ENCODE measurements around the gene C9orf43. TPM values are rescaled to one million over a fixed set of nuclear protein-coding genes. Genes with fewer than 3 reads are reported as not detected.

Gene C9orf43
- total and polyA plus RNA-seq, 10 donors: 0.27 to 0.92 (median 0.47) TPM; not detected in 2

DNA sequence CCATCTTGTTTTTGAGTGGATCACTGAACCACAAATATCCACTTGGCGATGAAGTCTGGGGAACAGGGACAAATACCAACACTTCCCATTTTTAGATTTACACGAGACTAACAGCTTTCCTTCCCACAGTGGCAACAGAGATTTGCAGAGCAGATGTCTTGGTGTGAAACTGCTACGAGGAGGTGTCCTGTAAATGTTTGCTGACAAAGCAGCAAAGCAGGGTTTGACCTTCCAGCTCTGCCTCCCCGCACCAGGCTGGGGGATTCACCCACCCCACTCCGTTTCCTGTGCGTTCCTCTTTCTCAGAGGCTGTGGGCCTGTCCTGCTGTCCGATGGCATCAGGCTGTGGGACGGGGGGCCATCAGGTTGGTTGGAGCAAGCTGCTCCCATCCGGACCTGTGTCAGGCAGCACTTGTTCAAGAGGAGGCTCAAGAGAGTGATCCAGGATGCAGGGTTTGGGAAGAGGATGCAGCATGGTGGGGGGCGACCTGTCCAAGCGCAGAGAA lies 52.3 kb downstream of the C9orf43 start:
- DNase-seq: no peak
- intact Hi-C loops (cut with DNase I; ENCODE audit: low total_unique reads): no loop called here
- Histone ChIP-seq H3K27me3 (replicated peaks in 1 of 7) (no peaks in the 10 kb centered on the region), H3K36me3 (no peaks in the 10 kb centered on the region), H3K4me1 (no peaks in the 10 kb centered on the region), H3K4me3 (no peak overlapping the region), H3K9me3 (peaks cover 0 to 10% (median 0%) of the 10 kb centered on the region in 8 donors), H3K27ac (no peak overlapping the region)
- WGBS, 5 donors: 69 to 77% (median 73%) methylated on average over 11 of the region's 11 CpGs
- TF ChIP-seq, protein P1, sequence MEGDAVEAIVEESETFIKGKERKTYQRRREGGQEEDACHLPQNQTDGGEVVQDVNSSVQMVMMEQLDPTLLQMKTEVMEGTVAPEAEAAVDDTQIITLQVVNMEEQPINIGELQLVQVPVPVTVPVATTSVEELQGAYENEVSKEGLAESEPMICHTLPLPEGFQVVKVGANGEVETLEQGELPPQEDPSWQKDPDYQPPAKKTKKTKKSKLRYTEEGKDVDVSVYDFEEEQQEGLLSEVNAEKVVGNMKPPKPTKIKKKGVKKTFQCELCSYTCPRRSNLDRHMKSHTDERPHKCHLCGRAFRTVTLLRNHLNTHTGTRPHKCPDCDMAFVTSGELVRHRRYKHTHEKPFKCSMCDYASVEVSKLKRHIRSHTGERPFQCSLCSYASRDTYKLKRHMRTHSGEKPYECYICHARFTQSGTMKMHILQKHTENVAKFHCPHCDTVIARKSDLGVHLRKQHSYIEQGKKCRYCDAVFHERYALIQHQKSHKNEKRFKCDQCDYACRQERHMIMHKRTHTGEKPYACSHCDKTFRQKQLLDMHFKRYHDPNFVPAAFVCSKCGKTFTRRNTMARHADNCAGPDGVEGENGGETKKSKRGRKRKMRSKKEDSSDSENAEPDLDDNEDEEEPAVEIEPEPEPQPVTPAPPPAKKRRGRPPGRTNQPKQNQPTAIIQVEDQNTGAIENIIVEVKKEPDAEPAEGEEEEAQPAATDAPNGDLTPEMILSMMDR (IDR thresholded peaks at IDR 0.05 in 8 of 11, conservative IDR thresholded peaks at IDR 0.05 in 3 of 11): no peak
- TF ChIP-seq POLR2AphosphoS5 (IDR thresholded peaks at IDR 0.05) (no peak), POLR2A (IDR thresholded peaks at IDR 0.05) (no peak)

DNA sequence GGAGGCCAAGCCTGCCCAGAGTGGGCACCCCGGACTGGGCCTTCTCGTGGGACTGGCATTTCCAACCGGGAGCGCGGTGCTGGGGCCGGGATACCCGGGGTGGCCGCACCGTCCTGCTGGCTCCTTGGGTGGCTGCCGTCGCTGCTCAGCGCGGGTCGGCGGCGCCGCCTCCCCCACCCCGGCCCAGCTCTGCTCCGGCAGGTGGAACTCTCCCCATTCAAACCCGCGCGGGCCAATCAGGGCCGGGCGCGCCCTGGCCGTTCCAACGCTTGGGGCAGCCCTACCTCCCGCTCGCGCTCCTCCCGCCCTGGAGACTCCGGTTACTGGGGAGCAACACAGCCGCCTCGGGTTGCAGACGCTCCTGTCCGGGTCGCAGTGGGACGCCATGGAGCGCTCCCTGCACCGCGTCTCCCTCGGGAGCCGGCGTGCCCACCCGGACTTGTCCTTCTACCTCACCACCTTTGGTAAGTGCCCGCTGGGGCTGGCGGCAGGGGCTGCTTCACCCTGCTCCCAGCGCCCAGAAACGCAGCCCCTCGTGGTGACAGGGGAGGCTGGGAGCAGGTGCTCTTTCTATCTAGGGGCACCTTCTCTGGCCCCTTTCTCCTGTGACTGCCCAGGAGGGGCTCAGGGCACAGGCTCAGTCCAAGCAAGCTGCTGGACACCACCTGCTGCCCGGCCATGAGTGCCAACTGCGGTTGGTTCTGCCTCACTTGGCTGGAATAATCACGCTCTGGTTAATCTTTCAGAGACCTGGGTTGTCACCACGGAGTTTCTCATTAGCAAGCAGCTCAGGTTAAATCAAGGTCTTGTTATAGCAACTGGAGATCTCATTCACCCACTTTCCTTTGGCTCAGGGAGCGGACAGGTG lies 53.1 kb downstream of the C9orf43 start, which contains the start of gene RGS3:
Gene RGS3 (plus strand): TSS at position 310 of the 868 bp plus-strand sequence. CDS start 76 bp downstream, at position 386.
- no peaks in the 10 kb centered on the region for H3K36me3 ChIP-seq
- TF ChIP-seq POLR2AphosphoS5 (IDR thresholded peaks at IDR 0.05) (no peak), POLR2A (IDR thresholded peaks at IDR 0.05) (no peak)
- TF ChIP-seq, protein P1 (IDR thresholded peaks at IDR 0.05 in 8 of 11, conservative IDR thresholded peaks at IDR 0.05 in 3 of 11): no peak
- WGBS, 5 donors: 83 to 89% (median 85%) methylated on average over 31 to 55 of the region's 55 CpGs
- no peak for DNase-seq
- no peak within 1 kb of the TSS for H3K4me3 ChIP-seq
- H3K9me3 ChIP-seq: peaks cover 0 to 11% (median 0%) of the 10 kb centered on the region in 8 donors
- H3K4me1 ChIP-seq: no peaks in the 10 kb centered on the region
- no peak within 1 kb of the TSS for H3K27ac ChIP-seq
- no peaks in the 10 kb centered on the region for H3K27me3 ChIP-seq (replicated peaks in 1 of 7)
- intact Hi-C loops (cut with DNase I; ENCODE audit: low total_unique reads): no loop called here

DNA sequence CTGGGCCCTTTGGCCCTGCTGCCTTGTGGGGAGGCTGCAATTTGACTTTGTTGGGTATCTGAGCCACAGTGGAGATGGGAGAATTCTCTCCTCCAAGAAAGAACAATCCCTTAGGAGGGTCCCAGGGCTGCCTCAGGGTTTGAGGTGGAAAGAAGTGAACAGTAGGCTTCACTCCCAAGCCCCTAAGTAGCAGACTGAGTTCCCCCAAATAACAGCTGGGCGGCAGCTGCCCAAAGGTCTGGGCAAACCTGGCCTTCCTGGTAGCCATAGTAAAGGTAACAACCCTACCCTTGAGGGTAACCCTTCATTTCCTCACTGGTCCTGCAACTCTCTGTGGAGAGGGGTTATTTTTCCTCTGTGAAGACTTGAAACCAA lies 53.7 kb downstream of the C9orf43 start:
- H3K27me3 ChIP-seq (replicated peaks in 1 of 7): no peaks in the 10 kb centered on the region
- intact Hi-C loops (cut with DNase I; ENCODE audit: low total_unique reads): no loop called here

More for the DNA sequence above, 53.7 kb downstream of the C9orf43 start:
- Histone ChIP-seq H3K36me3 (no peaks in the 10 kb centered on the region), H3K27ac (no peak overlapping the region), H3K4me3 (no peak overlapping the region), H3K4me1 (peaks cover 0 to 3% (median 0%) of the 10 kb centered on the region in 6 donors), H3K9me3 (peaks cover 0 to 11% (median 0%) of the 10 kb centered on the region in 8 donors)
- TF ChIP-seq POLR2A (IDR thresholded peaks at IDR 0.05) (no peak), POLR2AphosphoS5 (IDR thresholded peaks at IDR 0.05) (no peak)
- TF ChIP-seq, protein P1 (IDR thresholded peaks at IDR 0.05 in 8 of 11, conservative IDR thresholded peaks at IDR 0.05 in 3 of 11): no peak
- no peak for DNase-seq
- 96 to 100% (median 98%) methylated on average over 1 of the region's 1 CpG; no CpG with 5 or more reads in 1 of the 5 donors for WGBS, 5 donors

Data from spleen (tissue), 11 donors.